RWPE2 (cell line): ENCODE measurements around the gene UHRF1.
"Not testable (repeated sequence)": the region's sequence is repeated elsewhere in the genome, so short reads cannot be mapped to it uniquely, and the experiment has no call there.

Experiments used
- ATAC-seq: fragments of 200-7000 bp; cut with Tn5 transposase; 3 replicates; pipeline ENCODE4 v1.9.1; 2021; ENCODE audit warnings: low read depth
- DNase-seq: peaks from one replicate; pipeline ENCODE4 v3.0.0-alpha.2; 2020; ENCODE audit warnings: low spot score
- H3K27ac ChIP-seq: fragments of 450-650 bp; 2 replicates; pipeline ENCODE4 v1.5.1; 2017; ENCODE audit warnings: mild to moderate bottlenecking; ENCODE audit not compliant: poor library complexity, severe bottlenecking
- H3K27me3 ChIP-seq: fragments of 250-450 bp; sonication (Bioruptor Pico); 2 replicates; pipeline ENCODE4 v1.5.1; 2021; ENCODE audit warnings: mild to moderate bottlenecking, moderate library complexity; ENCODE audit not compliant: insufficient read depth, poor library complexity, severe bottlenecking
- H3K36me3 ChIP-seq: fragments of 250-450 bp; sonication (Bioruptor Pico); 2 replicates; pipeline ENCODE4 v1.5.1; 2020; ENCODE audit warnings: low read depth, mild to moderate bottlenecking, moderate library complexity
- H3K4me1 ChIP-seq: fragments of 250-450 bp; sonication (Bioruptor Pico); 2 replicates; pipeline ENCODE4 v1.5.1; 2021; ENCODE audit warnings: mild to moderate bottlenecking, moderate library complexity; ENCODE audit not compliant: insufficient read depth, poor library complexity, severe bottlenecking
- H3K4me3 ChIP-seq: fragments of 250-450 bp; sonication (Bioruptor Pico); 2 replicates; pipeline ENCODE4 v1.5.1; 2021; ENCODE audit warnings: mild to moderate bottlenecking, moderate library complexity; ENCODE audit not compliant: severe bottlenecking
- H3K9me3 ChIP-seq: fragments of 250-450 bp; sonication (Bioruptor Pico); 2 replicates; pipeline ENCODE4 v1.5.1; 2021; ENCODE audit warnings: mild to moderate bottlenecking, moderate library complexity; ENCODE audit not compliant: severe bottlenecking
- CTCF ChIP-seq: fragments of 450-650 bp; IDR thresholded peaks from one replicate; pipeline ENCODE4 v1.5.1; 2017; ENCODE audit warnings: mild to moderate bottlenecking, moderate library complexity; ENCODE audit not compliant: poor library complexity, severe bottlenecking

The UHRF1 gene

GRCh38 chr19:4935444-4935843 lies 26.1 kb downstream of the UHRF1 start:
- DNase-seq, result no peak
- TF ChIP-seq CTCF, result no peak
- H3K27ac ChIP-seq, result no peak overlapping the region

GRCh38 chr19:4937060-4937459 lies 27.8 kb downstream of the UHRF1 start:
- no peaks in the 10 kb centered on the region for H3K4me1 ChIP-seq
- no peaks in the 10 kb centered on the region for H3K9me3 ChIP-seq
- no peaks in the 10 kb centered on the region for H3K27me3 ChIP-seq
- no peak for DNase-seq
- TF ChIP-seq CTCF, result no peak
- ATAC-seq, result no peak
- peaks cover 63% of the 10 kb centered on the region for H3K36me3 ChIP-seq
- no peak overlapping the region for H3K4me3 ChIP-seq
- H3K27ac ChIP-seq, result no peak overlapping the region

More at GRCh38 chr19:4935444-4935843, 26.1 kb downstream of the UHRF1 start:
- Histone ChIP-seq H3K9me3 (no peaks in the 10 kb centered on the region), H3K4me3 (no peak overlapping the region), H3K36me3 (peaks cover 72% of the 10 kb centered on the region), H3K4me1 (no peaks in the 10 kb centered on the region), H3K27me3 (no peaks in the 10 kb centered on the region)
- ATAC-seq, result no peak

- DNase-seq, H3K27ac ChIP-seq, H3K4me3 ChIP-seq, H3K27me3 ChIP-seq, H3K4me1 ChIP-seq, H3K9me3 ChIP-seq, ATAC-seq: not testable (repeated sequence)
- H3K36me3 ChIP-seq, result peaks cover 62% of the 10 kb centered on the region
These were observed 29.2 kb downstream of the UHRF1 start for GRCh38 chr19:4938461-4938860.

- Histone ChIP-seq H3K4me3 (no peak overlapping the region), H3K27me3 (no peaks in the 10 kb centered on the region), H3K4me1 (no peaks in the 10 kb centered on the region), H3K36me3 (peaks cover 61% of the 10 kb centered on the region), H3K9me3 (no peaks in the 10 kb centered on the region), H3K27ac (no peak overlapping the region)
- DNase-seq (no peak), ATAC-seq (no peak)
- no peak for TF ChIP-seq CTCF
These were observed 30.2 kb downstream of the UHRF1 start for GRCh38 chr19:4939466-4939865.

GRCh38 chr19:4941638-4942169 lies 32.4 kb downstream of the UHRF1 start:
- H3K27ac ChIP-seq, DNase-seq, H3K27me3 ChIP-seq, H3K9me3 ChIP-seq, H3K4me3 ChIP-seq, ATAC-seq, H3K4me1 ChIP-seq: not testable (repeated sequence)
- peaks cover 58% of the 10 kb centered on the region for H3K36me3 ChIP-seq

- H3K4me1 ChIP-seq, H3K27me3 ChIP-seq, ATAC-seq, H3K27ac ChIP-seq, H3K9me3 ChIP-seq, DNase-seq, H3K4me3 ChIP-seq: not testable (repeated sequence)
- H3K36me3 ChIP-seq, result peaks cover 74% of the 10 kb centered on the region
These were observed 41.3 kb downstream of the UHRF1 start for GRCh38 chr19:4950650-4951049.
